Lower leg skin (tissue), 3 donors: ENCODE measurements around the gene HS6ST2.

ENCODE experiments used
- CTCF ChIP-seq, 3 donors: fragments of 450-650 bp; IDR thresholded peaks; one replicate each; pipeline ENCODE4 v1.5.1; 2016; ENCODE audit warnings: antibody characterized with exemption in 3 of 3, mild to moderate bottlenecking in 3 of 3, moderate library complexity in 2 of 3
- POLR2A ChIP-seq, 2 donors: fragments of 450-650 bp; IDR thresholded peaks; one replicate each; pipeline ENCODE4 v1.6.1; 2016 to 2017; ENCODE audit warnings: antibody characterized with exemption in 2 of 2, mild to moderate bottlenecking in 1 of 2, moderate library complexity in 1 of 2

- TF ChIP-seq CTCF (IDR thresholded peaks at IDR 0.05), result no peak
- no peak for TF ChIP-seq POLR2A (IDR thresholded peaks at IDR 0.05)
These were observed 124.3 kb downstream of the HS6ST2 start for GRCh38 chrX:132834109-132834508.
